Renal cortical epithelial cell (primary cell): ENCODE measurements around the gene SEC22A. TPM values are rescaled to one million over a fixed set of nuclear protein-coding genes. Genes with fewer than 3 reads are reported as not detected.
A peak's percentile ranks its signal among the peaks of the same experiment; 100 is the strongest.

ENCODE experiments used
- DNase-seq: peaks from one replicate; pipeline ENCODE4 v3.0.0-alpha.2; 2011; ENCODE audit warnings: low read depth
- total RNA-seq: library from RNA; depleted of rRNA; stranded (reverse); fragments of >200 nt; gene quantifications from 2 replicates; pipeline ENCODE4 v1.2.3, GENCODE V29; 2014

Gene SEC22A
- total RNA-seq, 1 donor from 2014 or later, result 42.9 TPM

GRCh38 chr3:123287962-123288302 is 86.2 kb downstream of the SEC22A start:
- no peak for DNase-seq

GRCh38 chr3:123289391-123290106 is 87.8 kb downstream of the SEC22A start:
- no peak for DNase-seq

GRCh38 chr3:123290107-123290930 is 88.6 kb downstream of the SEC22A start:
- no peak for DNase-seq

- DNase-seq, result no peak
Measured at GRCh38 chr3:123290962-123291361, 89.2 kb downstream of the SEC22A start.

GRCh38 chr3:123291404-123291803 is 89.7 kb downstream of the SEC22A start:
- DNase-seq, result no peak

- DNase-seq, result no peak
Measured at GRCh38 chr3:123292321-123293310, 90.9 kb downstream of the SEC22A start.

- no peak for DNase-seq
Measured at GRCh38 chr3:123294296-123294938, 92.7 kb downstream of the SEC22A start.

- DNase-seq, result no peak
Measured at GRCh38 chr3:123295171-123295900, 93.6 kb downstream of the SEC22A start.

- no peak for DNase-seq
Measured at GRCh38 chr3:123295901-123296250, 94.1 kb downstream of the SEC22A start.

GRCh38 chr3:123296261-123296660 is 94.5 kb downstream of the SEC22A start:
- no peak for DNase-seq

- no peak for DNase-seq
Measured at GRCh38 chr3:123296836-123297626, 95.3 kb downstream of the SEC22A start.

GRCh38 chr3:123297627-123297899 is 95.8 kb downstream of the SEC22A start:
- no peak for DNase-seq

- DNase-seq, result peak; percentile 40
Measured at GRCh38 chr3:123298903-123299302, 97.2 kb downstream of the SEC22A start.

GRCh38 chr3:123299581-123299980 is 97.8 kb downstream of the SEC22A start:
- DNase-seq, result no peak

- DNase-seq, result no peak
Measured at GRCh38 chr3:123300056-123300455, 98.3 kb downstream of the SEC22A start.

- DNase-seq, result no peak
Measured at GRCh38 chr3:123300583-123300982, 98.8 kb downstream of the SEC22A start.

GRCh38 chr3:123301331-123302184 is 99.8 kb downstream of the SEC22A start:
- DNase-seq, result no peak

- DNase-seq, result no peak
Measured at GRCh38 chr3:123302961-123303360, 101.2 kb downstream of the SEC22A start.

GRCh38 chr3:123303976-123304560 is 102.3 kb downstream of the SEC22A start:
- DNase-seq, result no peak
